Measurements from ENCODE around the gene SDK1.

SDK1 gene

GRCh38 chr7:4017081-4017480, 716.0 kb downstream of the SDK1 start:
- no peak for DNase-seq (ENCODE audit: low spot score)

- no peak for DNase-seq (ENCODE audit: low spot score)
These were observed 716.7 kb downstream of the SDK1 start for GRCh38 chr7:4017785-4018184.

DNA sequence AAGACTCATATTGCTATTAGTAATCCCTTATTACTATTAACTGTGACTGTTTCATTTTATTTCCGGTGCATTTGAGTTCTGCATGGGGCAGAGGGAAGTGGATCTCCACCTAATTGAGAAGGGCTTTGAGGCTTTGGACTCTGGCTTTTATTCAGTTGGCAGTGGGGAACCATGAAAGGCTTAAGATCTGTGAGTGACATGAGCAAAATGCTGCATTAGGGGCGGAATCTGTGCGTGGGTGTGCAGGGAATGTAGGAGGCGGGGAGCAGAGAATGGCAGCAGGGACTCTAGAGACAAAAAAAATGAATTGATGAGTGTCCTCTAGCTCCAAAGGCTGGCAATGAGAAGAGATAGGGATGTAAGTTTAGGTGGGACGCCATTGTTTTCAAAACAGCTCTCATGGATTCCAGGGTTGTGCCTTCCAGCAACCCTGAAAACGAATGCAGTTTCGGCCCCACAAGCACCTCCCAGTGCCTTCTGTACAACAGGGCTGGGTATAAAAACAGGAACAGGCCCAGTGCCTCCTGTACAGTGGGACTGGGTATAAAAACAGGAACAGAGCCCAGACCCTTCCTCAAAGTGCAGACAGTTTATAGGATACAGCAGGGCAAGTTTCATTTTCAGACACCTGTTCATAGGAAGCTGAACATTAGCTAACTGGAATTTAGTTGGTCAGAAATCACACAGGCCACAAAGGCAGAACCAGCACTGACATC, 717.7 kb downstream of the SDK1 start:
- no peak for DNase-seq (ENCODE audit: low spot score)

- no peak for DNase-seq (ENCODE audit: low spot score)
These were observed 719.0 kb downstream of the SDK1 start for GRCh38 chr7:4020086-4020485.

GRCh38 chr7:4021413-4021812, 720.4 kb downstream of the SDK1 start:
- no peak for DNase-seq (ENCODE audit: low spot score)

- no peak for DNase-seq (ENCODE audit: low spot score)
These were observed 721.2 kb downstream of the SDK1 start for GRCh38 chr7:4022265-4022664.

DNA sequence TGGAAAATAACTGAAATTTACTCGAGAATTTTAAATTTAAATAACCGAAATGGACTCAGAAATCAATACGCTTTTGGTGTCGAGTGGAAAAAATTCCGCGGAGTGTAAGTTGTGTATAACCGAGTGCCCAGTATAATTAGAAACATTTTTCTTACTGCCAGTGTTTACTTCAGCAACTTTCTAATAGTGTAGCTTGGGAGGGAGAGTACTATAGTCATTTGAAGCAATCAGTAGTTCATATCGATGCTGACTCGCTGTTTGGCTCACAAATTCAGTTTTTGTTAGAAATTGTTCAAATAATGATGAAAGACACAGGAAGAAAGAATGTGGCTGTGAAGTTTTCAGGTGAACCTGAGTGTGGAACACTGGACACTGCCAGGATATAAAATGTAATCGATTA, 722.5 kb downstream of the SDK1 start:
- no peak for DNase-seq (ENCODE audit: low spot score)

- DNase-seq (ENCODE audit: low spot score): no peak
These were observed 723.1 kb downstream of the SDK1 start for GRCh38 chr7:4024133-4024532.

GRCh38 chr7:4024806-4025205, 723.8 kb downstream of the SDK1 start:
- no peak for DNase-seq (ENCODE audit: low spot score)

- no peak for DNase-seq (ENCODE audit: low spot score)
These were observed 724.2 kb downstream of the SDK1 start for GRCh38 chr7:4025210-4025609.

DNA sequence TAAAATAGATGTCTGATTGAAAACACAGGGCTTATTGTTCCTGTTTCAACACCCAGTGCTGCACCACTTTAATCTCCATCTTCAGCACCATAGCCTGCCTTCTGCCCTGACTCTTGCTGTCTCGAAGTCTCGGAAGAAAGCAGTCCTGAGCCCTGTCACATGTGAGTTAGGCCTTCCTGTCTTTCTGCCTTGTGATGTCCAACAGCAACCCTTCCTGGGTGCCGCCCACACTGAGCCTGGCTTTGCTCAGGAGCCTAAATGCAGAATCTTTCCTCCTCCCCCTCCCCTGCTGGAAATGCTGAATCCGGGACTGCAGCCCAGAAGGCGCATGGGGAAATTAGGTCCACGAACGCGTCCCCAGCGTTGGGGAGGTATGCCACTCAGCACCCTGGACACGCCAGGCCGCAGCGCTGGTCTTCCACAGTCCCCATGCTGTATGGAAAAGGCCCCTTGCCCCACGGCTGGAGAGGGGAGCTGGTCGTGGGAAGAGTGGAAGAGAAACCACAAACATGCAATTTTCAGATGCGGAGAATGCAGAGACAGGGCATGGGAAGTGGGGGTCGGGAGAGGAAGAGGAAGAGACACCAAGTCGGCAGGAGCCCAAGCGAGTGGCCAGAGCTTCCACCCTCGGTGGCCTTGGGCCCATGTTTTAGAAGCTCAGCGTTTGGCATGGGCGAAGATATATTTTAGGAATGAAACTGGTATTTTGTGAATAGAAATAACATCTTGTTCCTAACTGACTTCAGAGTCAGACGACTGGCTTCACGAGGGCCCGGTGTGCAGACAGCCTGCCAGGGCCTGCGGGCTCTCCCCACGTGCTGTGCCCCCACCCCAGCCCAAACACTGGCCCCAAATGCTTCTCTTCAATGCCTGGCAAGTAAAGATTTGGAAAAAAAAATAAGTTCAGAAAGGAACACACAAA, 724.9 kb downstream of the SDK1 start:
- no peak for DNase-seq (ENCODE audit: low spot score)

GRCh38 chr7:4026941-4027486, 726.0 kb downstream of the SDK1 start:
- no peak for DNase-seq (ENCODE audit: low spot score)

GRCh38 chr7:4028221-4028620, 727.2 kb downstream of the SDK1 start:
- DNase-seq (ENCODE audit: low spot score): no peak

GRCh38 chr7:4029941-4030340, 728.9 kb downstream of the SDK1 start:
- no peak for DNase-seq (ENCODE audit: low spot score)

- DNase-seq (ENCODE audit: low spot score): no peak
These were observed 729.4 kb downstream of the SDK1 start for GRCh38 chr7:4030346-4030950.

- no peak for DNase-seq (ENCODE audit: low spot score)
These were observed 732.9 kb downstream of the SDK1 start for GRCh38 chr7:4033996-4034395.

DNA sequence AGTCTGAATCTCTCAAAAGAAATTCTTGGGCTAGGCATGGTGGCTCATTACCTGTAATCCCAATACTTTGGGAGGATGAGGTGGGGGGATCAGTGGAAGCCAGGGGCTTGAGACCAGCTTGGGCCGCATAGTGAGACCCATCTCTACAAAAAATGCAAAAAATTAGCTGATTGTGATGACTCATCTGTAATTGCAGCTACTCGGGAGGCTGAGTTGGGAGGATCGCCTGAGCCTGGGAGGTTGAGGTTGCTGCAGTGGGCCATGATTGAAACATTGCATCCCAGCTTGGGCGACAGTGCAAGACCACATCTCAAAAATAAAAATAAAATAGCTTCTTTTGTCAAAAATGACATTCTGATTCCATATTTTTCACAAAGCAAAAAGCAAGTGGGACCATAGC, 736.3 kb downstream of the SDK1 start:
- no peak for DNase-seq (ENCODE audit: low spot score)

GRCh38 chr7:4037877-4038276, 736.8 kb downstream of the SDK1 start:
- no peak for DNase-seq (ENCODE audit: low spot score)

GRCh38 chr7:4040109-4040928, 739.3 kb downstream of the SDK1 start:
- DNase-seq (ENCODE audit: low spot score): no peak

DNA sequence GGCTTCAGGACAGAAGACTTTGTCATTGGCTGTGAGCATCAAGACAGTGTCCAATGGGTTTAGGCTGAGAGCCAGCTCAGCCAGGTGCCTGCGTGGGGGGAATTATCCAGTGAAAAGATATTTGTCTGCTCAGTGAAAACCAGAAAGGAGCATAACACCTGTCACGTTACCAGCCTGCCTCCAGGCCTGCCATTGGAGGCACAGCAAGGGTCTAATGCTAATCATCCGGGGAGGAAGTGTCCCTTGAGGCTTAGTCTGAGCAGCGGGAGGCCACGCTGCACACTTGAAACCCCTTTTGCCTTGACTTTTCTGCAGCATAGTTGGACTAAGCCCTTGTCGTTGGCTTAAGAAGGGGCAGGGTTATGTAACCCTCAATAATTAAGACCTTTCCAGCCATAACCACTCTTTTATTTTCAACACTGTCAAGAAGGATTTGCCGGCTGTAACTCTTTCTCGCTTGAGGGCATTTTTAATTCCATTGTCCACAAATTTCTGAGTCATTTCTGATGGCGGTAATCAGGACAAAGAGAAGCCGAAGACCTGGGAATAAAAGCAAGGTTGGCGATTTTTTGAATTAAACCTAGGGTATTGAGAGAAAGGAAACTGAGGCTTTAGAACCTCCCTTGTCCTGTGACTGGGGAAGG, 741.5 kb downstream of the SDK1 start:
- no peak for DNase-seq (ENCODE audit: low spot score)

DNA sequence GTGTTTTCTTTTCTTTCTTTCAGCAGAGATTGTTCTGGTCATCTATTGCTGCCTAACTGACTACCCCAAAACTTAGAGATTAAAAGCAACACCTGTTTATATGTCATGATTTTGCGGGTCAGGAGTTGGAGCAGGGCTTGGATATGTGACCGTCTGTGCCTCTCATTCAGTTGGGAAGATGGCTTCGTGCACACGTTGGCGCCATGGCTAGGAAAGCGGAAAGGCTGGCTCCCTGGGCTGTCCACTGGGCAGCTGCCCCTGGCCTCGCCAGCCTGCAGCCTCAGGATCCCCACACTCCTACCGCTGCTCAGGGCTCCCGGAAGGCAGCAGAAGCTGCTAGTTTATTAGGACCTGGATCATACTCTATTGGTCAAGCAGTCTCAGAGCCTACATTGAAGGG, 742.9 kb downstream of the SDK1 start:
- no peak for DNase-seq (ENCODE audit: low spot score)
